Non-pigmented ciliary epithelial cell (primary cell): ENCODE results near the gene CHST11.

Source experiments
- DNase-seq: peaks from one replicate; pipeline ENCODE4 v3.0.0-alpha.2; 2010; ENCODE audit warnings: low read depth

The CHST11 gene

DNA sequence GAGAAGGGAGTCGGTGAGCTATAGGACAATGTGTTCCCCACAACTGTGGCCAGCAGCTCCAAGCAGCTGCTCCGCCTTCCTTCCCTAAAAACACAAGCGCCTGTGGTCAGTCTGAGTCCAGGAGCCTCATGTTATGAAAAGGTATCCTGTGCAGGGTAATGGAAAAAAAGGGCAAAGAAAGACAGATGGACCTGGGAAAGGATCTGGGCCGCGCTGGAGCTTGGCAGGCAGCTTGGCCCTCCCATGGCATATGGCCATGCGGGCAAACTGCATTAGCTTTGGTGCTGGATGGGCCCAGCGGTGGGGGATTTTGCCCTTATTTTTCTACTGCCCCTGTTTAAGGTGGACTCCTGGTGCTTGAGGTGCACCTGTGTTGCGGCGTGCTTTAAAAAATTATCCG is 23.7 kb upstream of the CHST11 start:
- DNase-seq, result no peak

DNA sequence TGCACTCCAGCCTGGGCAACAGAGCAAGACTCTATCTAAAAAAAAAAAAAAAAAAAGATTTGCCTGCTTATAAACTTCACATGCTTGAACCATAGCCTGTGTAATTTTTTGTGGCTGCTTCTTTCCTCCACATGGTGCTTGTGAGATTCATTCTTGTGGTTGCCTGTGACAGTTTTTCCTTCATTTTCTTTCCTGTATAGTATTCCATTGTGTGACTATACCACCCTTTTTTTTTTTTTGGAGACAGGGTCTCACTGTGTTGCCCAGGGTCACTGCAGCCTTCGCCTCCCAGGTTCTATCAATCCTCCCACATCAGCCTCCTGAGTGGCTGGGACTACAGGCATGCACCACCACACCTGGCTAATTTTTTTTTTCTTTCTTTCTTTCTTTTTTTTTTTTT is 22.6 kb upstream of the CHST11 start:
- no peak for DNase-seq

DNA sequence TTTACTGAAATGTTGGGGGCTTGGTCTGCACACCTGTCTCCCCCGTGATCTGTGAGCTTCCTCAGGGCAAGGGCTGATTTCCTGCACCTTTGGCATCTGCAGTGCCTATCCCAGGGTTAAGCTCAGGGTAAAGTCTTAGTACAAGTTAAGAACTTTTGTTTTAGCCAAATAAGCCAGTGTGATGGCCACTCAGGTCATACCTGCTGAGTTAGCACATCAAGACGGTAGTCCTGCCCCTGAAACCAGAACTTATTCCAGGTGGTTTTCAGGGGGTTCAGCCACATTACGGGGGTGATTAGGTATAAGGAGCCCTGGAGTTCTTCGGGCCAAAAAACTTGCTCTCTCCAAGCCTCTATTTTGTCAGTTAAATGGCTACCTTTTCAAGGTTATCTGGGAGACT is 21.6 kb upstream of the CHST11 start:
- DNase-seq, result no peak

DNA sequence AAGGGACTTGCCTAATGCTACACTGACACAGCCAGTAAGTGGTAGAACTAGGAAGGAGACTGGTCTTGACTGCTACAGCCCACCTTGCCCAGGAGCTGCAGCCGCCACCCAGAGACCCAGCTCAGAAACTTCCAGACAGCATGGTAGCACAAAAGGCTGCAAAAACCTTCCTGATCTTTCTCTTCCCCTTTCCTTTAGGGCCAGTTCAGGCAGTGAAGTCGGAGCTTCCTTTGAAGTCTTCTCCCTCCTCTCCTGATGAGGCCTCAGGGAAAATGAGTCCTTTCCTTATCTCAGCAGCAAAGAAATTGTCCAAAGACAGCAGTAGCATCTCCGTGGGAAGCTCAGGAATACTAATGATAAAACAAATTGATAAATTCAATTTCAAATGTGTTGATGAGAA is 21.0 kb upstream of the CHST11 start:
- DNase-seq, result no peak

DNA sequence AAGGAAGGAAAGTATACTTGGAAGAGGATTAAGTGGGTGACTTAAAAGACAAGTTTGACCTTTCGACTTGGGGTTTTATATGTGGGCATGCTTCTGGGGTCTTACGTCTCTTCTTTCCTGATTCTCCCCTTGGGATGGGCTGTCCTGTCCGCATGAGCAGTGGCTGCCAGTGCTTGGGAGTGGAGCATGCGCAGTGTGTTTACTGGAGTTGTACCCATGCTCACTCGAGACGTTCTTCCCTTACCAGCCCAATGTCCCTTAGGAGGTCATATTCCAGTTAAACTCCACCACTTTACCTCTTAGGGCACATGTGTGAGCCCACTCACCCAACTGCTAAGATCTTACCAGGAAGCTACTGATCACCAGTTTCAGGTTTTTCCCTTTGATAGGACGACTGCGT is 20.0 kb upstream of the CHST11 start:
- DNase-seq, result no peak

DNA sequence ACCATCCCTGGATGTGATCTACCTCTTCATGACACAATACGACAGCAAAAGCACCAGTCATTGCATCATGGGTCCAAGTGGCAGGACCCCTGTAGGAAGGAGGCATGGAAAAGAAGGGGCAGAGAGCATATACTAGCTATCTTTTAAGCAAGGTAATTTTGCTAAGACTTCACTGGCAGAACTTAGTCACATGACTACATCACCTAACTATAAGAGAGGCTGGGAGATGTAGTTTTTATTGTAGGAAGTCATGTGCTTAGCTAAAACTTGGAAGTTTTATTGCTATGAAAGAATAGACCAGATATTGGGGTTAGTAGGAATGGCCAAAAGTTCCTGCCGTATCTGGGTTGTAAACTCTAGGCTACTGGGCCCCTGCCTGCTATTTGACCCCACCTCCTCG is 18.6 kb upstream of the CHST11 start:
- DNase-seq, result no peak

DNA sequence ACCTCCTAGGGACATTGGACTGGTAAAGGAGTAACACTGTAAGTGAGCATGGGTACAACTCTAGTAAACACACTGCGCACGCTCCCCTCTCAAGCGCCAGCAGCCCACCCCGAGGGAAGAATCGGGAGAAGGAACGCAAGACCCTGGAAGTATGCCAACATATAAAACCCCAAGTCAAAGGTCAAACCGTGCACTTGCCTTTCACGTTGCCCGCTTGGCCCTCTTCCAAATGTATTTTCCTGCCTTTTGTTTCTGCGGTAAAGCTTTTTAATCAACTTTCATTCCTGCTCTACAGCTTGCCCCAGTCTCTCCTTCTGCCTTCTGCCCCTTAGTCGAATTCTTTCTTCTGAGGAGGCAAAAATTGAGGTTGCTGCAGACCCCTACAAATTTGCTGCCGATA is 17.6 kb upstream of the CHST11 start:
- DNase-seq, result no peak

DNA sequence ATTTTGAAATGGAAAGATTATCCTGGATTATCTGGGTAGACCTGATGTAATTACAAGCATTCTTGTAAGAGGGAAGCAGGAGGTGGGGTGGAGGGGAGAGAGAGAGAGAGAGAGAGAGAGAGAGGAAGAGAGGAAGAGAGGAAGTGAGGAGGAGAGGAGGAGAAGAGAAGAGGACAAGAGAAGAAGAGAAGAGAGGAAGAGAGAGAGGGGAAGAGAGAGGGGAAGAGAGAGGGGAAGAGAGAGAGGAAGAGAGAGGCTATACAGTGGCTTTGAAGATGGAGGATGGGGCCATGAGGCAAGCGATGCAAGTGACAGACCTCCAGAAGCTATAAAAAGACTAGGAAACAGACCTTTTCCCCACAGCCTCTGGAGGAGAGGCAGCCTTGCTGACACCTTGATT is 13.7 kb upstream of the CHST11 start:
- DNase-seq, result no peak

DNA sequence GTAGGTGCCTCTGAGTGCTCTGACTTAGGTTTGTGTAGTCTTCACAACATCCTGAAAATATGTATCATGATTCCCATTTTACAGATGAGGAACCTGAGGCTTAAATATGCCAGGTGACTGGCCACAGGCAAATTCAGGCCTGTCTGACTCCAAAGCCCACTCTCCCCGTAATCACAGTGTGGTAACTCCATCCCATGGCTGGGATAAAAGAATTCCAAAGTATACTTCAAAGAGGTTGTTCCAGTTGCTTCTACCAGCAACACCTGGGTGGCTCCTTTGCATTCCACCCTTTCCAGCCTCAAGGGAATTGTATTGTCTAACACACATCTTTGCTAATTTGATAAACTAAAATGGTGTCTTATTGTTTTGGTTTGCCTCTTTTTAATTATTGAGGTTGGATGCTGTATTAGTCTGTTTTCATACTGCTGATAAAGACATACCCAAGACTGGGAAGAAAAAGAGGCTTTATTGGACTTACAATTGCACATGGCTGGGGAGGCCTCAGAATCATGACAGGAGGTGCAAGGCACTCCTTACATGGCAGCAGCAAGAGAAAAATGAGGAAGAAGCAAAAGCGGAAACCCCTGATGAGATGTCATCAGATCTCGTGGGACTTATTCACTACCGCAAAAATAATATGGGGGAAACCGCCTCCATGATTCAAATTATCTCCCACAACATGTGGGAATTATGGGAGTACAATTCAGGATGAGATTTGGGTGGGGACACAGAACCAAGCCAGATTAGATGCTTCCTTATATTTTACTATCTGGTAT is 9.9 kb upstream of the CHST11 start:
- no peak for DNase-seq

DNA sequence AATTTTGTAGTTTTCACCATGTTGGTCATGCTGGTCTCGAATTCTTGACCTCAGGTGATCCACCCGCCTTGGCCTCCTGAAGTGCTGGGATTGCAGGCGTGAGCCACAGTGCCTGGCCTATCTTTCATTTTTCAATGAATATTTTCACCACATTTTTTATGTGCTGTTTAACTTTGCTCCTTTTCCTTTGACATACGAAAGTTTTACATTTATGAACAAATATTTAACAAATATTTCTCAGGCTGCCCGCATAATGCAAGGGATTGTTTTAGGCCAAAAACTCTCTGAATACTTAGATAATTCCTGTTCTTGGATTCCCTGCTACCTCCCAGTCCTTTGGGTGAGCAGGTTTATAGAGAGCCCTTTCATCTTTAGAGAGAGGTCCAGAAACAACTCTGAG is 8.7 kb upstream of the CHST11 start:
- DNase-seq, result no peak

DNA sequence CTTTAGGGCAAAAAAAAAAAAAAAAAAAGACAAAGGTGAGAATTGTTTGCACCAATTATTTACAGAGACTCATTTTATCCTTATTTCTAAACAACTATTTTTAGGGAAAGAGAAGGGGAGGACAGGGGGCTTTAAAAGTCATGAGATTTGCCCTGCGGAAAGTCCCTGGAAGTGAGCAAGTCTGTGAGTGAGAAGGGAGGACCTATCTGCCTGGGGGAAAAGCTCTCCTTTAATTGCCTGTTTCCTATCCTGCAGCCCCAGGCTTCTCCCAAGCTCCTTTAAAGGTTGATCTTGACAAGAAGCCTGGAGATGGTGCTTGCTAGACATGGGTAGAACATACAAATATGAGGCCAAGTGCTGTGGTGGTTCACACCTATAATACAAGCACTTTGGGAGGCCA is 8.3 kb upstream of the CHST11 start:
- no peak for DNase-seq

DNA sequence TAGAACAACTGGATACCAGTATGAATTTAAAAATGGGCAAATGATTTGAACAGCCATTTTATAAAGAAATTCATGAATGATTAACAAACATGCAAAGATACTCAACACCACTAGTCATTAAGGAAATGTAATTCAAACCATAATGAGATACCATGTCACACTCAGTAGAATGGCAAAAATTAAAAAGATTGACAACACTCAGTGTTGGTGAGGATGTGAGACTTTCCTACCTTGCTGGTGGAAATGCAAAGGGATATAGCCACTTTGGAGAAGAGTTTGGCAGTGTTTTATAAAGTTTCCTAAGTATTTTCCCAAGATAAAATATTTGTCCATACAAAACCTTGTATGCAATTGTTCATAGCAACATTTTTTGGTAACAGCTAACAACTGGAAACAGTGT is 6.0 kb upstream of the CHST11 start:
- no peak for DNase-seq

DNA sequence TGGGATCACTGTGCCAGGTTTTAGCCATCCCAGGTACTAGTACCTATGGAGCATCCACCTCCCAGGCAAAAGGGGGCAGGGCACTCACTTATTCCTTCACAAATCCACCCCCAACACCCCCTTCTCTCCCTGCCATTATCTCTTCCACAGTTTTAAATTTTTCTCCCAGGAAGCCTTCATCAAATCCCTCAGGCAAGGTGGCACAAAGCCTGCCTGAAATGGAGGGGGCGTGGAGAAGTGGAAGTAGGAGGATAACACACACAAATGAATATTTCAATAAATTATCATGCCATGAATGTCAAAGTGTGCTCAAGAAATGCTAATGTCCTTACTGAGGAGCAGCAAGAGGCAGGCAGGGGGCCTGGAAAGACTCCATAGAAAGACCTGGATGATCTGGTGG is 4.7 kb upstream of the CHST11 start:
- DNase-seq, result no peak

DNA sequence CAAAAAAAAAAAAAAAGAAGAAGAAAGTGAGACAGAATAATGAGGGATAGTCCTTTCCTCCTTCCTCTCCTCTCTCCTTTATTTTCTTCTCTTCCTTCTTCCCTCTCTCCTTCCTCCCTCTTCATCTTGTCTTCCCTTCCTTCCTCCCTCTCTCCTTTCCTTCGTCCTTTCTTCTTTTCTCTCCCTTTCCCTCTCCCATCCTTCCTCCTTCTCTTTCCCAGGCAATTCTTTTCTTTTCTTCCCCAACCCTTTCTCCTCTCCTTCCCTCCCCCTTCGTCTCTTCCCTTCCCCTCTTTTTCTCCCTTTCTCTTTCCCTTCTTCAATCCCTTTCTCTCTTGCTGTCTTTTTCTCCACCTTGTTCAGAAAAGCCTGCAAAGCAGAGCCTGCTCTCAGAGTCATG is 3.6 kb upstream of the CHST11 start:
- DNase-seq, result no peak

DNA sequence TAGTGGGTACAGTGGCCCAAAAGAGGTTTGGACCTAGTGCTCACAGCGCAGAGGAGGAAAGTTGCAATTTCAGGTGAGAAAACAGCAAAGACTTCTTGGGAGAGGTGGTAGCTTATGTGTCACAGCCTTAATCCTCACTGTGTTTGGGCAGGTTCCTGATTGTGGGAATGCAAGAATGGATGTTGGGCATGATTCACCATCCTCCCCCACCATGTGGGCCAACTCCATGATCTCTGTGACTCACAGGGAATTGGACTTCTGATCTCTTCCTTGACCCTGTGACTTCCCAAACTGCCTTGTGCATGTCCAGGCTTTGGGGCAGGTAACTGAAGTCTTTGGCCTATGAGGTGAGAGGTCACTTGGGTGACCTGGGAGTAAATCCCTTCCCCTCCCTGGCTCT is 1.8 kb upstream of the CHST11 start:
- DNase-seq, result no peak

DNA sequence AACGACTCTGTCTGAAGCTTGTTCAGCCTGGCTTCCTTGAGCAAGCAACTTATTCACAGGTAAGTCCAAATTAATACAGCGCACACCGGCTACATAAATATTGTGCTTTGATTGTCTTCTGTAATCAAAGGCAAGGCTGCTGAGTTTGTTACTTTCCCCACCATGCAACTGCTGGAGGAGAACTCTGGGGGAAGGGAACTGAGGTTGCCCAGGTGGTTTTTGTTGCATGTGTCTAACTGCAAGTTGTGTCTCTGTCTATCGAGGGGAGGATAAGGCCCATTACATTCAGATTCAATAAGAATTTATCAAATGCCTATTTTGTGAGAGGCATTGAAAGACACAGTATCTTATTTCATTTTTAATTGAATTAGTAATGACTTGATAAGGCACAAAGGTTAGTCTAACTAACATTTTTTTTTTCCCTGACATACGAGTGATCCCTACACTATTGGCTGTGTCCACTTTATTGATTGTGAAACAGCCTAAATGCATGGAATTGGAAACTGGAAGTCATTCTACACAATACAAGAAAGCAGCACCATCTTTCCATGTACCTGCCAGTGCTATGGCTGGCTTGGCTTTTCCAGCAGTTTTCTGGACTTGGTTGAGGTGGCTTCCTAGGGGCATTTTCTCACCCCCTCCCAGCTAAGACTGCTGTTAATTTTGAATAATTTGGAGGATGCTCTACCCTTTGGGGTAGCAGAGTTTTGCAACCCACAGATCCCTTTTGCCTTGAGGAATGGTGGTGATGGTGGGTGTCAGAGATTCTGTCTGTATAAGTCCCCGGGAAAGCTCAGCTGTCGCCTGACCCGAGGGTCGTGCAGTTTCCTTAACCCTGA is 951 bp upstream of the CHST11 start:
- no peak for DNase-seq

DNA sequence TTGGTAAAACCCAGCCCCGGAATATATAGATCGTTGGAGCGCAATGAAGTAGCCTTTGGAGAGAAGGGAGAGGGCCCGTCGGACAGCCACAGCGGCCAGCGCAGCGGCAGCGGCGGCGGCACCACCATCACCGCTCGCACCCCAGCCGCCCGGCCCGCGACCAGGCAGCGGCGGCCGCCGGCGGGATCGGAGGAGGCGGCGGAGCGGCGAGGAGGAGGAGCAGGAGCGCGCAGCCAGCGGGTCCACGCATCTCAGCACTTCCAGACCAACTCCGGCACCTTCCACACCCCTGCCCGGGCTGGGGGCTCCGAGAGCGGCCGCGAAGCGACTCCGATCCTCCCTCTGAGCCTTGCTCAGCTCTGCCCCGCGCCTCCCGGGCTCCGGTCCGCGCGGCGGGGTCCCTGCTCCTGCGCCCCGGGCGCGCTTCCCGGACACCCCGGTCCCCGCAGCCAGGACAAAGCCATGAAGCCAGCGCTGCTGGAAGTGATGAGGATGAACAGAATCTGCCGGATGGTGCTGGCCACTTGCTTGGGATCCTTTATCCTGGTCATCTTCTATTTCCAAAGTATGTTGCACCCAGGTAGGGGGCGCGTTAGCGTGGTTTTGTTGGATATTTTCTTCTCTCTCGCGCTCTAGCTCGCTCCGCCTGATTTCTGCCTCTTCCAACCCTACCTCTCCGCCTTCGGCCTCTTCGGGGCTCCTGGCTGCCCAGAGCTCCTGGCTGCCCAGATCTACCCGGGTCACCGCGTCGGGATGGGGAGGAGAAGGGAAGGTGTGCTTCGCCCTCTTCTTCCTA is 400 bp downstream of the CHST11 start:
- DNase-seq, result peak; percentile 42

DNA sequence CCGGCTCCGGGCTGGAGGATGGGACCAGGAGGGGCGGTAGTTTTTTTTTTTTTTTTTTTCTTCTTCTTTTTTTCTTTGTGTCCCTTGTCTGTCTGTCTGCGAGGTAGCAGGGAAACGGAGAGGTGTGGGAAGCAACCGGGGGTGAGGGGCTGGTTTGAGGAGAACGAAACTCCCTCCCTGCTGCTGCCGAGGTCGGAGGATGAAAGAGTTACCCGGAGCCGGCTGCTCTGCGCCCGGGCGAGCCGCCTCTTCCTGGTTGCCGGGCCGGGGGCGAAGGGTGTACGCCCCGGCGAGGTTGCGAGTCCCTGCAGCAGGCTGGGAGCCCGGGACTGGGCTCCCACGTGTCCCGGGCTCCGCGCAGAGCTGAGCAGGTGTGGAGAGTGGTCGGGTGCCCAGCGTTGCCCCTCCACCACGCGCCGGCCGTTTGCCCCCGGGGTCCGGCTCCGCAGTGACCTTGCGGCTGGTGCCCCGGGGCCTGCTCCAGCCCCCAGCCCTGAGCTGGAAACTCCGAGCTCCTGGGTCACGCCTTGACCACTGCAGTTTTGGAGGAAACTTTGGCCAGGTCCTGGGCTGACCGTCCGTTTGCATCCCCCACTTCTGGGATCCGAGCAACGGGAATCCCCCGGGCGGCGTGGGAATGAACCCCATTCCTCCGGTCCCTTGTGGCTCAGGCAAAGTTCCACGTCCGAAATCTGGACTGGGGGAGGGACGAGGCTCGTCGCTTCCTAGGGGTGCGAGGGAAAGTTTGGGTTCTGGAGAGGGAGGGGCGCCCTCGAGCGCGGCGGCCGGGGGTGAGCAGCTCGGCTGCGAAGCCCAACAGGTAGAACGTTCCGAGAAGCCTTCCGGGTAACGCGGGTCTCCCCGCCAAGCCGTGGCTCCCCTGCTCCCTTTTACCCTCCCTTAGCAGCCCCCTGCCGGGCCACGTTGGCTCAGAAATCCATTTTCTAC is 1.3 kb downstream of the CHST11 start:
- no peak for DNase-seq

DNA sequence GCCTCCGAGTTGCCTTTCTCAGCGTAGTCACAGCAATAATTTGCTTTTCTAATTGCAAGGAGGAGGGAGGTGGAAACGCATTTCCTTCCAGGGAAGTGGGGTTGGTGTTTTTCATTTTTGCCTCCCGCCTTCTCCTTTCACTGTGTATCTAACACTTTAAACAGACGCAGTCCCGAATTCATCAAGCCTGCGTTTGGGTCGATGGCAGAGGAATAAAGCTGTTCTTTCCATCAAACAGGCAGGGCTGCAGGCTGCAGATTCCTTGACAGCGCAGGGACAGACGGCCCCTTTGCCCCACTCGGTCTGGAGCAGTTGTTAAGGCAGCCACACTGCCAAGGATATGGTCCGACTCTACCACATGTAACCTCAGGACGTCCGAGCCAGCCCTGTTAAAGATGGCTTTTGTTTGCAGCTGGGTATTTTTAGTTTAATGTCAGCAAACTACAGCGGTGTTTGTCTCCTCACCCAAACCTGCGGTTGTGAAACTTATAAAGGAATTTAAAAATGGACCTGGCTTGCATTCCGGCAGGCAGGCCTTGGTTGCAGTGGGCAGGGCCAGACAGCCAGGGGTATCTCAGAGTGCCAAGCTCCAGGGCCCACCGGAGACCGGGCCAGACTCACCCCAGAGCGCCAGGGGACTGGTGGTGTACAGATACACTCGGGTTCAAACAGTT is 2.1 kb downstream of the CHST11 start:
- no peak for DNase-seq

DNA sequence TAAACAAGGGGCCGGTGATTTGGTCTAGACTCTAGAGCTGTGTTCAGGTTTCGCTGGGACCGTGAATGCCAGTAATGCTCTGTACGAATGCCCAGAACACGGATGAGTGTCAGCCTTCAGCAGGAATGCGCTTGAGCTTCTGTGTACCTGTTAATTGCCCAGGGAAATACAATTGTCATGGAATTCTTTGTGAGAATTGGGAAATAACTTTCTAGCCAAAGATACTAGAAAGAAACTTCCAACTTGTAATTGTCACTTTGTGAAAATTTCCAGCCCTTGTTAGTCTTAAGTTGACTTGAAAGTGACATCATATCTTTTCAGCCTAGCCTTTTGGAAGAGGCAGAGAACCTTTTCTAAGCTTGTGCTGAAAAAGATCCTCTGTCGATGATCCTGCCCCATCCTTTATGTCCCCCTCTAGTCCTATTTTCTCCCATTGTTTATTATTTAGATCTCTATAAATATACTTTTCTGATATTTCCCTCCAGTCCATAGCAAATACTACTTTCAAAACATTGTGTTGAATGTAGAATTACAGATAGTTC is 2.7 kb downstream of the CHST11 start:
- DNase-seq, result no peak
